ENCODE data around the gene PIK3CD.

DNA sequence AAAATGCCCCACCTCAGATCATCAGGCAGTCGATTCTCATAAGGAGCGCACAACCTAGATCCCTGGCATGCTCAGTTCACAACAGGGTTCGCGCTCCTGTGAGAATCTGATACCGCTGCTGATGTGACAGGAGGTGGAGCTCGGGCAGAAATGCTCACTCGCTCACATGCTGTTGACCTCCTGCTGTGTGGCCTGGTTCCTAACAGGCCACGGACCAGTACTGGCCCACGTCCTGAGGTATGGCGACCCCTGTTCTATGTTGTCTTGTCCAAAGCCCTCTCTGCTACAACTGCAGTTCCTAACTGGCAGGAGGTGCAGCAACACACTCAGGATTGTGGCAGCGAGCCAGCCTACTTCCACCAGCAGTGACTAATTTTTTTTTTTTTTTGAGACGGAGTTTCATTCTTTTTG is 101.6 kb downstream of the PIK3CD start:
- TF ChIP-seq POLR2A (IDR thresholded peaks at IDR 0.05) = no peak
- TF ChIP-seq, protein P1, sequence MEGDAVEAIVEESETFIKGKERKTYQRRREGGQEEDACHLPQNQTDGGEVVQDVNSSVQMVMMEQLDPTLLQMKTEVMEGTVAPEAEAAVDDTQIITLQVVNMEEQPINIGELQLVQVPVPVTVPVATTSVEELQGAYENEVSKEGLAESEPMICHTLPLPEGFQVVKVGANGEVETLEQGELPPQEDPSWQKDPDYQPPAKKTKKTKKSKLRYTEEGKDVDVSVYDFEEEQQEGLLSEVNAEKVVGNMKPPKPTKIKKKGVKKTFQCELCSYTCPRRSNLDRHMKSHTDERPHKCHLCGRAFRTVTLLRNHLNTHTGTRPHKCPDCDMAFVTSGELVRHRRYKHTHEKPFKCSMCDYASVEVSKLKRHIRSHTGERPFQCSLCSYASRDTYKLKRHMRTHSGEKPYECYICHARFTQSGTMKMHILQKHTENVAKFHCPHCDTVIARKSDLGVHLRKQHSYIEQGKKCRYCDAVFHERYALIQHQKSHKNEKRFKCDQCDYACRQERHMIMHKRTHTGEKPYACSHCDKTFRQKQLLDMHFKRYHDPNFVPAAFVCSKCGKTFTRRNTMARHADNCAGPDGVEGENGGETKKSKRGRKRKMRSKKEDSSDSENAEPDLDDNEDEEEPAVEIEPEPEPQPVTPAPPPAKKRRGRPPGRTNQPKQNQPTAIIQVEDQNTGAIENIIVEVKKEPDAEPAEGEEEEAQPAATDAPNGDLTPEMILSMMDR (IDR thresholded peaks at IDR 0.05) = no peak
